Measurements from ENCODE around the gene PUS3. TPM values are rescaled to one million over a fixed set of nuclear protein-coding genes. Genes with fewer than 3 reads are reported as not detected.

The PUS3 gene
- total RNA-seq, 1 experiment from 2014 or later = 11.9 TPM

GRCh38 chr11:125938418-125938817 is 35.4 kb upstream of the PUS3 start:
- RAD21 ChIA-PET (ENCODE audit: low non-redundant PET in 1 of 2, low total read pairs in 2 of 2, uncharacterized antibody in 2 of 2, unreplicated experiment in 2 of 2) = no interaction called here
- POLR2A ChIA-PET = no interaction called here
- Histone ChIP-seq H3K4me2 (ENCODE audit: low read length) (peak overlapping the region; percentile 49), H4K20me1 (ENCODE audit: insufficient read depth) (no peaks in the 10 kb centered on the region), H2AFZ (ENCODE audit: low read depth, low read length, poor library complexity, severe bottlenecking) (peak overlapping the region; percentile 35), H3K4me3 (replicated peaks in 1 of 2; ENCODE audit: low read depth in 1 of 2, low read length in 2 of 2) (0 out of 4 replicates have a peak overlapping the region, but pooled peaks of 1 of the 2 experiments have one; percentile 16), H3K79me2 (ENCODE audit: insufficient read depth, low read length) (no peaks in the 10 kb centered on the region), H3K9me3 (ENCODE audit: control insufficient read depth in 1 of 2, insufficient read depth in 1 of 2, low read depth in 1 of 2, low read length in 2 of 2) (no peaks in the 10 kb centered on the region), H3K9me2 (ENCODE audit: insufficient read depth) (no peaks in the 10 kb centered on the region), H3K36me3 (ENCODE audit: control insufficient read depth in 1 of 2, insufficient read depth in 2 of 2, low read length in 2 of 2) (no peaks in the 10 kb centered on the region), H3K4me1 (ENCODE audit: control insufficient read depth in 1 of 2, insufficient read depth in 2 of 2, low read length in 2 of 2) (peaks cover 0 to 12% of the 10 kb centered on the region in 2 experiments; a peak in 2 of 4 replicates), H3K9ac (ENCODE audit: low read length) (no peak overlapping the region), H3K27ac (ENCODE audit: low read depth, low read length) (no peak overlapping the region), H3K27me3 (ENCODE audit: insufficient read depth, low read length) (no peaks in the 10 kb centered on the region)
- no peak for TF ChIP-seq ELF1 (IDR thresholded peaks at IDR 0.05; ENCODE audit: borderline replicate concordance, low read depth)
- DNase-seq (ENCODE audit: low read depth, low spot score) = no peak
- CTCF ChIA-PET = interaction anchor here (1.9 kb wide), 1 partner anchor 256 kb away, joined by 5 read pairs; no protein-coding TSS in a partner anchor
- no TSS peak for BruUV-seq (replicated peaks)
- intact Hi-C loops (cut with micrococcal nuclease) = no loop called here
- peak; percentile 48 for ATAC-seq

- Histone ChIP-seq H3K9ac (ENCODE audit: low read length) (no peak overlapping the region), H3K27me3 (ENCODE audit: insufficient read depth, low read length) (0 out of 2 replicates have a peak, but pooled peaks cover 5% of the 10 kb centered on the region), H3K4me1 (ENCODE audit: control insufficient read depth in 1 of 2, insufficient read depth in 2 of 2, low read length in 2 of 2) (peaks cover 0 to 6% of the 10 kb centered on the region in 2 experiments; a peak in 2 of 4 replicates), H2AFZ (ENCODE audit: low read depth, low read length, poor library complexity, severe bottlenecking) (no peak overlapping the region), H3K27ac (ENCODE audit: low read depth, low read length) (no peak overlapping the region), H3K4me2 (ENCODE audit: low read length) (no peak overlapping the region), H3K36me3 (ENCODE audit: control insufficient read depth in 1 of 2, insufficient read depth in 2 of 2, low read length in 2 of 2) (no peaks in the 10 kb centered on the region), H3K79me2 (ENCODE audit: insufficient read depth, low read length) (no peaks in the 10 kb centered on the region), H3K9me3 (ENCODE audit: control insufficient read depth in 1 of 2, insufficient read depth in 1 of 2, low read depth in 1 of 2, low read length in 2 of 2) (no peaks in the 10 kb centered on the region), H3K9me2 (ENCODE audit: insufficient read depth) (no peaks in the 10 kb centered on the region), H4K20me1 (ENCODE audit: insufficient read depth) (no peaks in the 10 kb centered on the region), H3K4me3 (replicated peaks in 1 of 2; ENCODE audit: low read depth in 1 of 2, low read length in 2 of 2) (no peak overlapping the region)
- BruUV-seq (replicated peaks) = no TSS peak
- no peak for DNase-seq (ENCODE audit: low read depth, low spot score)
- ChIA-PET POLR2A (no interaction called here), CTCF (interaction anchor here (0.9 to 1.0 kb wide), 2 partner anchors 10 to 258 kb away, joined by 3 to 5 read pairs; partner anchors contain the start of gene VSIG10L2), RAD21 (ENCODE audit: low non-redundant PET in 1 of 2, low total read pairs in 2 of 2, uncharacterized antibody in 2 of 2, unreplicated experiment in 2 of 2) (no interaction called here)
- intact Hi-C loops (cut with micrococcal nuclease) = no loop called here
- ATAC-seq = no peak
- TF ChIP-seq TCF7L2 (IDR thresholded peaks at IDR 0.05; ENCODE audit: borderline replicate concordance, extremely low read depth, insufficient read depth, insufficient read length) = no peak
- no peak for TF ChIP-seq POLR2AphosphoS5 (IDR thresholded peaks at IDR 0.05; ENCODE audit: low read depth, low read length)
- TF ChIP-seq MAX (IDR thresholded peaks at IDR 0.05) = no peak
- TF ChIP-seq EZH2phosphoT487 (IDR thresholded peaks at IDR 0.05; ENCODE audit: borderline replicate concordance) = no peak
- TF ChIP-seq EZH2 (IDR thresholded peaks at IDR 0.05) = no peak
- no peak for TF ChIP-seq REST (IDR thresholded peaks at IDR 0.05; ENCODE audit: low read depth)
- no peak for TF ChIP-seq SIN3A (IDR thresholded peaks at IDR 0.05; ENCODE audit: low read depth)
Observed at GRCh38 chr11:125935618-125936199, 32.7 kb upstream of the PUS3 start.

Measured in HCT116 (cell line).